SK-N-SH treated with all-trans-retinoic acid at 6 μM for 48 hours (cell line): ENCODE results near the gene FLT4.
"Not testable (repeated sequence)": the region's sequence is repeated elsewhere in the genome, so short reads cannot be mapped to it uniquely, and the experiment has no call there.

Experiments used
- ATAC-seq: fragments of 200-7000 bp; cut with Tn5 transposase; 3 replicates; pipeline ENCODE4 v1.9.1; 2020; ENCODE audit warnings: mild to moderate bottlenecking, moderate library complexity
- ARNTL ChIP-seq: fragments of 450-650 bp; formaldehyde crosslinking; IDR thresholded peaks from 2 replicates; pipeline ENCODE4 v1.5.0; 2020; ENCODE audit warnings: low read depth, mild to moderate bottlenecking, moderate library complexity, borderline replicate concordance
- BACH2 ChIP-seq: fragments of 250-450 bp; sonication (Bioruptor Pico); IDR thresholded peaks from 2 replicates; pipeline ENCODE4 v1.9.0; 2021; ENCODE audit warnings: mild to moderate bottlenecking, borderline replicate concordance
- CSDC2 ChIP-seq: fragments of 250-450 bp; sonication (Bioruptor Pico); IDR thresholded peaks from 2 replicates; pipeline ENCODE4 v1.5.0; 2020; ENCODE audit warnings: mild to moderate bottlenecking, moderate library complexity
- CSRNP3 ChIP-seq: fragments of 250-450 bp; sonication (Bioruptor Pico); IDR thresholded peaks from 2 replicates; pipeline ENCODE4 v1.5.1; 2021; ENCODE audit warnings: mild to moderate bottlenecking, moderate library complexity
- ESRRG ChIP-seq: fragments of 250-450 bp; sonication (Bioruptor Pico); IDR thresholded peaks from 2 replicates; pipeline ENCODE4 v1.6.1; 2021; ENCODE audit warnings: mild to moderate bottlenecking
- GLIS3 ChIP-seq: fragments of 250-450 bp; sonication (Bioruptor Pico); IDR thresholded peaks from 2 replicates; pipeline ENCODE4 v1.5.0; 2020; ENCODE audit warnings: mild to moderate bottlenecking, moderate library complexity
- ISL1 ChIP-seq: fragments of 250-450 bp; sonication (Bioruptor Pico); IDR thresholded peaks from 2 replicates; pipeline ENCODE4 v2.1.2; 2022; ENCODE audit warnings: mild to moderate bottlenecking, moderate library complexity
- OSR1 ChIP-seq: fragments of 250-450 bp; sonication (Bioruptor Pico); IDR thresholded peaks from 2 replicates; pipeline ENCODE4 v1.8.0; 2022; ENCODE audit warnings: moderate library complexity, mild to moderate bottlenecking, inconsistent platforms
- PATZ1 ChIP-seq: fragments of 250-450 bp; sonication (Bioruptor Pico); IDR thresholded peaks from 2 replicates; pipeline ENCODE4 v1.8.0; 2020; ENCODE audit warnings: mild to moderate bottlenecking, moderate library complexity, borderline replicate concordance
- POU6F1 ChIP-seq: fragments of 250-450 bp; sonication (Bioruptor Pico); IDR thresholded peaks from 2 replicates; pipeline ENCODE4 v1.8.0; 2021; ENCODE audit warnings: low read depth, mild to moderate bottlenecking, moderate library complexity, borderline replicate concordance
- RARB ChIP-seq: fragments of 250-450 bp; sonication (Bioruptor Pico); IDR thresholded peaks from 2 replicates; pipeline ENCODE4 v1.8.0; 2021; ENCODE audit warnings: mild to moderate bottlenecking, moderate library complexity
- SNAI2 ChIP-seq: fragments of 250-450 bp; sonication (Bioruptor Pico); IDR thresholded peaks from 2 replicates; pipeline ENCODE4 v1.5.0; 2020; ENCODE audit warnings: mild to moderate bottlenecking, moderate library complexity
- TCF4 ChIP-seq: fragments of 250-450 bp; sonication (Bioruptor Pico); IDR thresholded peaks from 2 replicates; pipeline ENCODE4 v1.8.0; 2021; ENCODE audit warnings: mild to moderate bottlenecking, moderate library complexity, borderline replicate concordance
- TOX ChIP-seq: fragments of 250-450 bp; sonication (Bioruptor Pico); IDR thresholded peaks from 2 replicates; pipeline ENCODE4 v1.8.0; 2021; ENCODE audit warnings: mild to moderate bottlenecking, moderate library complexity, borderline replicate concordance
- ZC3H10 ChIP-seq: fragments of 250-450 bp; sonication (Bioruptor Pico); IDR thresholded peaks from 2 replicates; pipeline ENCODE4 v1.5.1; 2021; ENCODE audit warnings: mild to moderate bottlenecking, moderate library complexity
- ZFP3 ChIP-seq: fragments of 250-450 bp; sonication (Bioruptor Pico); IDR thresholded peaks from 2 replicates; pipeline ENCODE4 v1.5.0; 2020; ENCODE audit warnings: mild to moderate bottlenecking, moderate library complexity
- ZFP30 ChIP-seq: fragments of 450-650 bp; formaldehyde crosslinking; IDR thresholded peaks from 2 replicates; pipeline ENCODE4 v1.5.0; 2022; ENCODE audit warnings: mild to moderate bottlenecking, moderate library complexity
- ZNF565 ChIP-seq: fragments of 450-650 bp; formaldehyde crosslinking; conservative IDR thresholded peaks from 2 replicates; pipeline ENCODE4 v1.5.0; 2020; ENCODE audit warnings: low read depth, mild to moderate bottlenecking, moderate library complexity
- ZNF70 ChIP-seq: fragments of 450-650 bp; formaldehyde crosslinking; IDR thresholded peaks from 2 replicates; pipeline ENCODE4 v1.5.0; 2020; ENCODE audit warnings: mild to moderate bottlenecking, moderate library complexity
- ZNF8 ChIP-seq: fragments of 450-650 bp; formaldehyde crosslinking; IDR thresholded peaks from 2 replicates; pipeline ENCODE4 v1.5.0; 2020; ENCODE audit warnings: mild to moderate bottlenecking, moderate library complexity

Gene FLT4

GRCh38 chr5:180665682-180666404 lies 16.4 kb upstream of the FLT4 start:
- TF ChIP-seq RARB (CRISPR knock-in tag) = no peak
- no peak for TF ChIP-seq BACH2 (CRISPR knock-in tag)
- no peak for TF ChIP-seq ESRRG
- no peak for TF ChIP-seq TCF4
- no peak for TF ChIP-seq OSR1 (CRISPR knock-in tag)
- TF ChIP-seq ZNF70 (CRISPR knock-in tag) = no peak
- TF ChIP-seq ARNTL (CRISPR knock-in tag) = no peak
- no peak for TF ChIP-seq PATZ1 (CRISPR knock-in tag)
- TF ChIP-seq CSRNP3 (CRISPR knock-in tag) = no peak
- no peak for TF ChIP-seq CSDC2 (CRISPR knock-in tag)
- TF ChIP-seq ZC3H10 = no peak
- no peak for TF ChIP-seq ZFP30 (CRISPR knock-in tag)
- no peak for TF ChIP-seq TOX (CRISPR knock-in tag)
- no peak for TF ChIP-seq ISL1 (CRISPR knock-in tag)
- TF ChIP-seq ZNF8 (CRISPR knock-in tag) = no peak
- TF ChIP-seq SNAI2 (CRISPR knock-in tag) = no peak
- no peak for TF ChIP-seq GLIS3 (CRISPR knock-in tag)
- TF ChIP-seq POU6F1 = no peak
- ATAC-seq = no peak

- 0 out of 3 replicates have a peak, but pooled peaks have one; percentile 31 for ATAC-seq
- no peak for TF ChIP-seq ZNF8 (CRISPR knock-in tag)
- no peak for TF ChIP-seq RARB (CRISPR knock-in tag)
- no peak for TF ChIP-seq ISL1 (CRISPR knock-in tag)
- TF ChIP-seq ZFP30 (CRISPR knock-in tag) = no peak
- no peak for TF ChIP-seq ARNTL (CRISPR knock-in tag)
- no peak for TF ChIP-seq ZFP3
- no peak for TF ChIP-seq OSR1 (CRISPR knock-in tag)
- TF ChIP-seq PATZ1 (CRISPR knock-in tag) = no peak
- TF ChIP-seq ZNF70 (CRISPR knock-in tag) = no peak
- no peak for TF ChIP-seq CSRNP3 (CRISPR knock-in tag)
- TF ChIP-seq ZNF565 = no peak
- no peak for TF ChIP-seq ZC3H10
- no peak for TF ChIP-seq TCF4
- TF ChIP-seq POU6F1 = no peak
- TF ChIP-seq SNAI2 (CRISPR knock-in tag) = no peak
These were observed 9.6 kb upstream of the FLT4 start for GRCh38 chr5:180658774-180659564.

- ATAC-seq = not testable (repeated sequence)
These were observed 5.8 kb upstream of the FLT4 start for GRCh38 chr5:180655243-180655642.
